ENCODE data around the gene ADAM10.

Gene ADAM10

DNA sequence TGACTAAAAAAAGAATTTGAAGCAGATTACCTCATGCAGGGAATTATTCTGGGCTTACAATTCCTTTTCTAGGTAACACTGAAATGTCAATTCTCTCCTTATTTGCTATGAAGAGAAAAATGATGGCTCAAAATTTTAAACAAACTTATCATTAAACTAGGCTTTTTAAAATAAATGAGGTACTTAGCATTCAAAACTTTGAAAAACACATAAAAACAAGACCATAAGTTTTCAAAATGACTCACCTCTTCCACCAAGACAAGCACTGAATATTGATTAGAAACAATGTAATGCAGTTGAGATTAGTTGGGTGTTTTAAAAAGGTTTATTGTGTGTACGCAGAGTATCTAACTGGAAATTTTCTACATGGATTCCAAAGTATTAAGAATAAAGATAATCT is 154.6 kb downstream of the ADAM10 start:
- no peaks in the 10 kb centered on the region for H3K9me3 ChIP-seq (ENCODE audit: control insufficient read depth in 2 of 2, low read length in 2 of 2)
- H3K27me3 ChIP-seq (ENCODE audit: control insufficient read depth in 1 of 2, insufficient read depth in 2 of 2, low read length in 2 of 2): no peaks in the 10 kb centered on the region
- H3K9ac ChIP-seq (ENCODE audit: low read length in 2 of 2): no peak overlapping the region
- no peak overlapping the region for H3K27ac ChIP-seq (ENCODE audit: low read length)
- no peaks in the 10 kb centered on the region for H3K4me1 ChIP-seq (ENCODE audit: control insufficient read depth, insufficient read depth, low read length)
- H3K36me3 ChIP-seq (ENCODE audit: control insufficient read depth in 2 of 2, insufficient read depth in 2 of 2, low read length in 2 of 2): peaks cover 0 to 7% of the 10 kb centered on the region in 2 donors
- no peak overlapping the region for H3K4me3 ChIP-seq (ENCODE audit: low read length in 2 of 2)

DNA sequence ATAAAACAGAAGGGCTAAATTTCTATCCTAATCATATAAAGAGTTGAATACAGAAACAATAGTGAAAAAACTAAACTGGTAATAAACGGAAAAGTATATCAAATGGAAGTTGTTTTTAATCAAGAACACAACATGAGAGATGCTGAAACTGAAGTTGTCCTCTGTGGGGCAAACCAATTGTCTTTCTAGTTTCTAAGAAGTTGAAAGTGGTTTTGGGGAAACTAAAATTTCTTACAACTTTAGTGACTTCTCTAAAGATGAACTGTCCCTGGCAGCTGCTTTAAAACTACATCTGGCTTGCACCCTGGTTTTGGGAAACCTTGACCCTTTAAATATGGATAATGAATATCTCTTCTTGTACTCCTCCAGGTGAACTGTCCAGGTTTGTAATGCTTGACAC is 155.6 kb downstream of the ADAM10 start:
- Histone ChIP-seq H3K27me3 (ENCODE audit: control insufficient read depth in 1 of 2, insufficient read depth in 2 of 2, low read length in 2 of 2) (no peaks in the 10 kb centered on the region), H3K36me3 (ENCODE audit: control insufficient read depth in 2 of 2, insufficient read depth in 2 of 2, low read length in 2 of 2) (peaks cover 0 to 7% of the 10 kb centered on the region in 2 donors), H3K9ac (ENCODE audit: low read length in 2 of 2) (no peak overlapping the region), H3K9me3 (ENCODE audit: control insufficient read depth in 2 of 2, low read length in 2 of 2) (no peaks in the 10 kb centered on the region), H3K4me3 (ENCODE audit: low read length in 2 of 2) (no peak overlapping the region), H3K27ac (ENCODE audit: low read length) (no peak overlapping the region), H3K4me1 (ENCODE audit: control insufficient read depth, insufficient read depth, low read length) (no peaks in the 10 kb centered on the region)

DNA sequence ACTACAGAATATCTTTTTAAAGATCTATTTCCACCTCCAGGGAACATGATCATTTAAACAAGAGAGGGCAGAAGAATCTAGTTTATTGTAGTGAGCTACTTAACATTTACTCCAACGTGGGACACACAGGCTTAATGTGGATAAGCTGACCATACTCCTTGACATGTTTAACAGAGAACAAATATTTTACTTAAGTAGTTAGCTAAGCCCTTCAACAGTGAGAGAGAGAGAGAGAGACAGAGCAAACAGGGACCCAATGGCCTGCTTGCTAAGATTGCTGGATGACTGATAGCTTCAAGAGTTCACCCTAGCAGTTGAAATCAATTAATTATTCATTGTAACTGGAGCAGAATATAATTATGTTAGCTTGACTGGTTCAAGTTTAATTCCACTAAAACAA is 158.6 kb downstream of the ADAM10 start:
- Histone ChIP-seq H3K36me3 (ENCODE audit: control insufficient read depth in 2 of 2, insufficient read depth in 2 of 2, low read length in 2 of 2) (no peaks in the 10 kb centered on the region), H3K9ac (ENCODE audit: low read length in 2 of 2) (no peak overlapping the region), H3K4me3 (ENCODE audit: low read length in 2 of 2) (no peak overlapping the region), H3K9me3 (ENCODE audit: control insufficient read depth in 2 of 2, low read length in 2 of 2) (no peaks in the 10 kb centered on the region), H3K27ac (ENCODE audit: low read length) (no peak overlapping the region), H3K27me3 (ENCODE audit: control insufficient read depth in 1 of 2, insufficient read depth in 2 of 2, low read length in 2 of 2) (no peaks in the 10 kb centered on the region), H3K4me1 (ENCODE audit: control insufficient read depth, insufficient read depth, low read length) (no peaks in the 10 kb centered on the region)

DNA sequence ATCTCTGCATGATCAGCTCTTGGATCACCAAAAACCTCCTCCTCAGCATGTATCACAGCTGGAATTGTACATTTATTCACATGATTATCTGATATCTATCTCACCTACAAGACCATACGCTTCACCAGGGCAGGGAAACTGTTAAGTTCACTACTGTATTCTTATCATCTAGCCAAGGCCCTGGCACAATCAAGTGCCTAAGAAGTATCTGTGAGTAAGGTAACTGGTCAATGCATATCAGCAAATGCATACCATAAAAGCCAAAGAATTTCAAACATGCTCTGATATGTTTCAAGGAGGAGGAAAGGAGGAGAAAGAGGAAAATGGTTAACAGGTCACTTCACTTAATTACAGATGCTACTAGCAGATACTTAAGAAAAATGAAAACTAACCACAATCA is 159.3 kb downstream of the ADAM10 start:
- no peak overlapping the region for H3K9ac ChIP-seq (ENCODE audit: low read length in 2 of 2)
- no peak overlapping the region for H3K4me3 ChIP-seq (ENCODE audit: low read length in 2 of 2)
- no peaks in the 10 kb centered on the region for H3K4me1 ChIP-seq (ENCODE audit: control insufficient read depth, insufficient read depth, low read length)
- no peak overlapping the region for H3K27ac ChIP-seq (ENCODE audit: low read length)
- no peaks in the 10 kb centered on the region for H3K27me3 ChIP-seq (ENCODE audit: control insufficient read depth in 1 of 2, insufficient read depth in 2 of 2, low read length in 2 of 2)
- no peaks in the 10 kb centered on the region for H3K9me3 ChIP-seq (ENCODE audit: control insufficient read depth in 2 of 2, low read length in 2 of 2)
- no peaks in the 10 kb centered on the region for H3K36me3 ChIP-seq (ENCODE audit: control insufficient read depth in 2 of 2, insufficient read depth in 2 of 2, low read length in 2 of 2)

DNA sequence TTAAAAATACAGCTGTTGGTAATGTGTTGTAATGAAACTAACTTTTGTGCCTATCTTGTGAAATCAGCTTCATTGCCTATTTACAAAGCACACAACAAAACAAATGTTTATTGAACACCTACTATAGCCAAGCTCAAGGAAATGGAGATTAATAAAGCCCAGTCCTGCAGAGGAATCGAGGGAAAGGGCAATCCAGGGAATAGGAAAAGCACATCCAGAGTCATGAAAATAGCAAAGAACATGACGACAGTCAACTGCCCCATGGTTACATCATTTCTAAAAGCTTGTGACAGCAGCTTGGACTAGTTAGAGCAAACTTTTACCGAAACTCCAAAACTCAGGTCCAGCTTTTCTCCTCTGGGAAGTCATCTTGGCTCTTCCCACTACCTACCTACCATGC is 160.5 kb downstream of the ADAM10 start:
- Histone ChIP-seq H3K4me3 (ENCODE audit: low read length in 2 of 2) (no peak overlapping the region), H3K9ac (ENCODE audit: low read length in 2 of 2) (no peak overlapping the region), H3K27ac (ENCODE audit: low read length) (no peak overlapping the region), H3K4me1 (ENCODE audit: control insufficient read depth, insufficient read depth, low read length) (no peaks in the 10 kb centered on the region), H3K9me3 (ENCODE audit: control insufficient read depth in 2 of 2, low read length in 2 of 2) (no peaks in the 10 kb centered on the region), H3K36me3 (ENCODE audit: control insufficient read depth in 2 of 2, insufficient read depth in 2 of 2, low read length in 2 of 2) (no peaks in the 10 kb centered on the region), H3K27me3 (ENCODE audit: control insufficient read depth in 1 of 2, insufficient read depth in 2 of 2, low read length in 2 of 2) (peaks cover 0 to under 1% of the 10 kb centered on the region in 2 donors)

DNA sequence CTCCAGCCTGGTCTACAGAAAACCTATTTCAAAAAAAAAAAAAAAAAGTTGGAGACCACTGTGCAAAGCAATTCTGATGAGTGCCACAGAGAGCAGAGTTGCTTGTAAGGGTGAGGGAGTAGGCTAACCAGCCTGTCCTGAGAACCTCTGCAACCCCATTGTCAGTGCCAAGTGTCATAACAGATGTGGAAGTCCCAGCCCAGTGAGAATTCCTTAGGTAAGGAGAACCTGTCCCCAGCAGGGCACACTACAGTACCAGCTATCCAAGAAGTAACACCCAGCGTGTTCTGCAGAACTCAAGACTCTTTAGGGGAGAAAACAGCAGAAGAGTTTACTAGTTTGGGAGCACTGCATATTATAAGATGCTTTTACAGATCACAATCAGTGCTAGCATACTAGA is 161.4 kb downstream of the ADAM10 start:
- Histone ChIP-seq H3K4me1 (ENCODE audit: control insufficient read depth, insufficient read depth, low read length) (no peaks in the 10 kb centered on the region), H3K27ac (ENCODE audit: low read length) (no peak overlapping the region), H3K4me3 (ENCODE audit: low read length in 2 of 2) (no peak overlapping the region), H3K9ac (ENCODE audit: low read length in 2 of 2) (no peak overlapping the region), H3K36me3 (ENCODE audit: control insufficient read depth in 2 of 2, insufficient read depth in 2 of 2, low read length in 2 of 2) (no peaks in the 10 kb centered on the region), H3K27me3 (ENCODE audit: control insufficient read depth in 1 of 2, insufficient read depth in 2 of 2, low read length in 2 of 2) (peaks cover 0 to 3% of the 10 kb centered on the region in 2 donors), H3K9me3 (ENCODE audit: control insufficient read depth in 2 of 2, low read length in 2 of 2) (peaks cover 0 to 5% of the 10 kb centered on the region in 2 donors)

DNA sequence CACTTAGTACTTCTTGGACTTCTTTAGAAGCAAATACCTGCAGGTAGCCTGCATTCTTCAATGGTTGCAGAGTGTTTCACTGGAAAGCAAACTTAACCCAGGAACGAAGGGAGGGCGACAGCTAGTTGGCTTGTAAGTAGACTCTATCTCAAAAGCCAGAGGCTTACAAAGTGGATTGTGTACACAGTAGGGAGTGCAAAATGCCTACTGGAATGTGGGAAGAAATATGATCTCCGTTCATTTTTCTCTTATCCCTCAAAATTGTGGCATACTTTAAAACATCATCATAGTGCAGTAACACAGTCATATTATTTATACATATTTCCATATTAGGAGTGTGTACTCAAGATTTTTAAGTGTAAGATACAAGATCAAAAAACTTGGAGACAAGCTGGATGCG is 162.0 kb downstream of the ADAM10 start:
- Histone ChIP-seq H3K9ac (ENCODE audit: low read length in 2 of 2) (no peak overlapping the region), H3K4me3 (ENCODE audit: low read length in 2 of 2) (no peak overlapping the region), H3K9me3 (ENCODE audit: control insufficient read depth in 2 of 2, low read length in 2 of 2) (peaks cover 0 to 5% of the 10 kb centered on the region in 2 donors), H3K27me3 (ENCODE audit: control insufficient read depth in 1 of 2, insufficient read depth in 2 of 2, low read length in 2 of 2) (peaks cover 0 to 3% of the 10 kb centered on the region in 2 donors), H3K4me1 (ENCODE audit: control insufficient read depth, insufficient read depth, low read length) (no peaks in the 10 kb centered on the region), H3K27ac (ENCODE audit: low read length) (no peak overlapping the region), H3K36me3 (ENCODE audit: control insufficient read depth in 2 of 2, insufficient read depth in 2 of 2, low read length in 2 of 2) (no peaks in the 10 kb centered on the region)

DNA sequence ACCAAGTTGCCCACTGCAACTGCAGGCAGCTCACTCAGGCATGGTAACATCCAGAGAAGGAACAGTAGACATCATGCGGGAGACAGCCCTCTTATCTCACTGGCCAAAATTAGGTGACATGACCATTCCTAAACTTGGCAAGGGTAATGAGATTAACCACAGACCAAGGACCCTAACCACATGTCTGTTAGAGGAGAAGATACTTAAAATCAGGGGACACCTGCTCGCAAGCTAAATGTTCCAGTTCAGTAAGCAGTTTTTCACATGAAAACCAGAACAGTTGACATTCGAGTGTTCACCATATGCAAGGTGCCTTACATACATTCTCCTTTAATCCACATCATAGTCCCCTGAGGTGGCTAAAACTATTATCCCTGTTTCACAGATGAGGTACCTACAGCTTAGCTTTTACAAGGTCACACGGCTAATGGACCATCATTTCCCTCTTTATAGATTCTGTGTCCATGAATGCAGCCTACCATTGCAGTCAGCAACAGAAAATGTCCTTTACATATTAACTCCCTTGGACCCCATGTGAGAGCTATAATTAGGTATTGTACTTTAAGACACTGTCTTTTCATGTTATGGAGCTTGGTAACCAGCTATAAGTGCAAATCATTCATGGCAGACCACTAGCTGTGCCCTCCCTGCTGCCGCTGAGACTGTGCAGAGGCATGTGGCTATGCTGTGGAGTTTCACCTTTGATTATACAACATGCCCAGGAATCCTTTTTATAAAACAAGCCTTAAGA is 163.6 kb downstream of the ADAM10 start:
- H3K4me1 ChIP-seq (ENCODE audit: control insufficient read depth, insufficient read depth, low read length): no peaks in the 10 kb centered on the region

DNA sequence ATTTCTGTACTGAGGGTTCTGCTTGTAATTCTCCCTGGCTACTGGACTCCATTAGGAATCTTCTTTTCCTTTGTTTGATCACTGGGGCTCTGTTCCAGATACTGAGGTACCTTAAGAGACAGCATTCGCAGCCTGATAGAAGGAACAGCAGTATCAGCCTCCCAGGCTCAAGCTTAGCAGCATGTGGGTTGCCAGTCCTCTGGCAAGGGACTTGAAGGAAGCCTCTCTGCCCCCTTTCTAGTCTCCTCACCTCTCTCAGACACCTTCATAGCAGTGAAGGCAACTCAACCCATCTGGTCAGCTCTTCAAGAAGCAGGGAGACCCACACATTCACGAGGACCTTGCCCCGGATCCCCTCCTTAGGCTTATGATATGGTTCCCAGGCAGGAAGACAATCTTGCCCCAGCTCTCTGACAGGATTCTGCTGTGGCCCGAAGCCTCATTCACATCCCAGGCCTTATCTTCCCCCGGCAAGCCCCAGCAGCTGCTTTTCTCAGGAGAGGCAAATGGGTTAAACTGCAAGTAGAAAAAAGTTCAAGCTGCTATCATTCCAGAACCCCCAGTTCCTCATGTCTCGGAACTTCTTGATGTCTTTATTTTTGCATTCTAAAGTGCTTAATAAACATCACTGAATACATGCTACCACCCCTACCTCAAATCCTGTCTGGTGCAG is 164.6 kb downstream of the ADAM10 start:
- Histone ChIP-seq H3K9me3 (ENCODE audit: control insufficient read depth in 2 of 2, low read length in 2 of 2) (peaks cover 0 to 5% of the 10 kb centered on the region in 2 donors), H3K27ac (ENCODE audit: low read length) (no peak overlapping the region), H3K4me1 (ENCODE audit: control insufficient read depth, insufficient read depth, low read length) (no peaks in the 10 kb centered on the region), H3K4me3 (ENCODE audit: low read length in 2 of 2) (no peak overlapping the region), H3K27me3 (ENCODE audit: control insufficient read depth in 1 of 2, insufficient read depth in 2 of 2, low read length in 2 of 2) (peaks cover 0 to 3% of the 10 kb centered on the region in 2 donors), H3K9ac (ENCODE audit: low read length in 2 of 2) (no peak overlapping the region), H3K36me3 (ENCODE audit: control insufficient read depth in 2 of 2, insufficient read depth in 2 of 2, low read length in 2 of 2) (no peaks in the 10 kb centered on the region)

More for the DNA sequence above, 163.6 kb downstream of the ADAM10 start:
- Histone ChIP-seq H3K9me3 (ENCODE audit: control insufficient read depth in 2 of 2, low read length in 2 of 2) (peaks cover 0 to 5% of the 10 kb centered on the region in 2 donors), H3K9ac (ENCODE audit: low read length in 2 of 2) (no peak overlapping the region), H3K27ac (ENCODE audit: low read length) (no peak overlapping the region), H3K36me3 (ENCODE audit: control insufficient read depth in 2 of 2, insufficient read depth in 2 of 2, low read length in 2 of 2) (no peaks in the 10 kb centered on the region), H3K4me3 (ENCODE audit: low read length in 2 of 2) (no peak overlapping the region), H3K27me3 (ENCODE audit: control insufficient read depth in 1 of 2, insufficient read depth in 2 of 2, low read length in 2 of 2) (peaks cover 0 to 3% of the 10 kb centered on the region in 2 donors)

DNA sequence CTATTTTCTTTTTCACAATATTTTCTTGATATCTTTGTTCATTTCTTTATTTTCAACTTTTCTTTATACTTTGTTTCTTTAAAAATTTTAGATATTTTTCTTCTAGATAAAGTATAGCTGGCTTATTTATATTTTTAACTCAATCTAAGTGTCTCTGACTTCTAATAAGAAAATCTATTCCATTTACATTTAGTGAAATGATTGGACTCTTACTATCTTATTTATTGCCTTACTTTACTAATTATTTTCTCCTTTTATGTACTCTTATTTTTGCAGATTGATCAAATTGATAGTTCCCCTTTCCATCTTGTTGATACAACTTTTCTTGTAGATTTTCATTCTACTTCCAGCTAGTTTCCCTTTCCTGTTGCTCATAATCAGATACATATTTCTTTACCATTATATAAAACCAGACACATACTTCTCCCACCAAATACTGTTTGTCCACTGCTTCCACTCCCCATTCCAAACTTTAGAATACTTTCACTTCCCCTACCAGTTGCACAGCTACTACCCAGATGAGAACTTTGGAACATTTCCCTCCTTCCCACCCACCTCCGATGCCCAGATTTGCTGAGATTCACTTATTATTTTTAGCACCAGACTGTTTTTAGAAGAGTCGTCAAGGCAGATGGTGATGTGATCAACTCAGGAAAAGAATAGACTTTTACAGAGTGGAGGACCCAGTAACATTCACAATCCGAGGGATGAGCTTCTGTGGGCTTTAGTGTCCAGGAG is 166.2 kb downstream of the ADAM10 start:
- H3K9ac ChIP-seq (ENCODE audit: low read length in 2 of 2): no peak overlapping the region
- H3K9me3 ChIP-seq (ENCODE audit: control insufficient read depth in 2 of 2, low read length in 2 of 2): peaks cover 0 to 5% of the 10 kb centered on the region in 2 donors
- peaks cover 0 to 3% of the 10 kb centered on the region in 2 donors for H3K27me3 ChIP-seq (ENCODE audit: control insufficient read depth in 1 of 2, insufficient read depth in 2 of 2, low read length in 2 of 2)
- H3K4me1 ChIP-seq (ENCODE audit: control insufficient read depth, insufficient read depth, low read length): no peaks in the 10 kb centered on the region
- H3K36me3 ChIP-seq (ENCODE audit: control insufficient read depth in 2 of 2, insufficient read depth in 2 of 2, low read length in 2 of 2): no peaks in the 10 kb centered on the region
- no peak overlapping the region for H3K27ac ChIP-seq (ENCODE audit: low read length)
- H3K4me3 ChIP-seq (ENCODE audit: low read length in 2 of 2): no peak overlapping the region
